Measurements from ENCODE around the gene DGKH. TPM values are rescaled to one million over a fixed set of nuclear protein-coding genes. Genes with fewer than 3 reads are reported as not detected.
A peak's percentile ranks its signal among the peaks of the same experiment; 100 is the strongest.

DGKH gene
- total and polyA plus RNA-seq, 2 donors (not counting 1 experiment from before 2014, with no cell fraction given): 6.1 to 7.9 TPM

GRCh38 chr13:42063105-42063504 is 14.7 kb downstream of the DGKH start:
- DNase-seq (ENCODE audit: low read depth in 2 of 2): no peak
- no peak for TF ChIP-seq CTCF (conservative IDR thresholded peaks at IDR 0.05 in 1 of 2, IDR thresholded peaks at IDR 0.05 in 1 of 2; ENCODE audit: low read depth in 1 of 2, low read length in 2 of 2)
- no peak for TF ChIP-seq EZH2 (IDR thresholded peaks at IDR 0.05; ENCODE audit: low read length, missing control alignments)
- Histone ChIP-seq H3K9ac (ENCODE audit: insufficient read depth, low read length) (no peak overlapping the region), H3K4me3 (replicated peaks in 1 of 4; ENCODE audit: control extremely low read depth in 1 of 4, insufficient read depth in 1 of 4, low read depth in 3 of 4, low read length in 4 of 4) (no peak overlapping the region), H3K36me3 (ENCODE audit: control insufficient read depth, insufficient read depth, low read length) (no peaks in the 10 kb centered on the region), H3K4me1 (ENCODE audit: control insufficient read depth, extremely low read depth, insufficient read depth, low read length) (peaks cover 6% of the 10 kb centered on the region), H2AFZ (ENCODE audit: low read length) (no peak overlapping the region), H3K27me3 (ENCODE audit: control insufficient read depth, insufficient read depth, low read length) (no peaks in the 10 kb centered on the region), H4K20me1 (ENCODE audit: control insufficient read depth, extremely low read depth, insufficient read depth, low read length) (no peaks in the 10 kb centered on the region), H3K4me2 (ENCODE audit: extremely low read depth, insufficient read depth, low read length) (no peak overlapping the region), H3K9me3 (ENCODE audit: control insufficient read depth, insufficient read depth, low read depth, low read length) (no peaks in the 10 kb centered on the region), H3K79me2 (ENCODE audit: control insufficient read depth, insufficient read depth, low read length) (peaks cover 7% of the 10 kb centered on the region), H3K27ac (ENCODE audit: insufficient read depth, low read length) (no peak overlapping the region)

GRCh38 chr13:42064259-42064658 is 15.8 kb downstream of the DGKH start:
- peaks cover 4% of the 10 kb centered on the region for H3K79me2 ChIP-seq (ENCODE audit: control insufficient read depth, insufficient read depth, low read length)
- H2AFZ ChIP-seq (ENCODE audit: low read length): no peak overlapping the region
- no peaks in the 10 kb centered on the region for H3K27me3 ChIP-seq (ENCODE audit: control insufficient read depth, insufficient read depth, low read length)
- H3K27ac ChIP-seq (ENCODE audit: insufficient read depth, low read length): no peak overlapping the region
- H3K9ac ChIP-seq (ENCODE audit: insufficient read depth, low read length): no peak overlapping the region
- H3K4me3 ChIP-seq (replicated peaks in 1 of 4; ENCODE audit: control extremely low read depth in 1 of 4, insufficient read depth in 1 of 4, low read depth in 3 of 4, low read length in 4 of 4): no peak overlapping the region
- no peaks in the 10 kb centered on the region for H3K9me3 ChIP-seq (ENCODE audit: control insufficient read depth, insufficient read depth, low read depth, low read length)
- no peak overlapping the region for H3K4me2 ChIP-seq (ENCODE audit: extremely low read depth, insufficient read depth, low read length)
- DNase-seq (ENCODE audit: low read depth in 2 of 2): peak; percentile 69 to 97
- TF ChIP-seq CTCF (conservative IDR thresholded peaks at IDR 0.05 in 1 of 2, IDR thresholded peaks at IDR 0.05 in 1 of 2; ENCODE audit: low read depth in 1 of 2, low read length in 2 of 2) (no peak), EZH2 (IDR thresholded peaks at IDR 0.05; ENCODE audit: low read length, missing control alignments) (no peak)
- H3K36me3 ChIP-seq (ENCODE audit: control insufficient read depth, insufficient read depth, low read length): no peaks in the 10 kb centered on the region
- H4K20me1 ChIP-seq (ENCODE audit: control insufficient read depth, extremely low read depth, insufficient read depth, low read length): no peaks in the 10 kb centered on the region
- H3K4me1 ChIP-seq (ENCODE audit: control insufficient read depth, extremely low read depth, insufficient read depth, low read length): peaks cover 6% of the 10 kb centered on the region

- DNase-seq (ENCODE audit: low read depth in 2 of 2): peak in 1 of 2 donors; percentile 12
- Histone ChIP-seq H3K9ac (ENCODE audit: insufficient read depth, low read length) (no peak overlapping the region), H4K20me1 (ENCODE audit: control insufficient read depth, extremely low read depth, insufficient read depth, low read length) (no peaks in the 10 kb centered on the region), H3K27ac (ENCODE audit: insufficient read depth, low read length) (no peak overlapping the region), H3K4me3 (replicated peaks in 1 of 4; ENCODE audit: control extremely low read depth in 1 of 4, insufficient read depth in 1 of 4, low read depth in 3 of 4, low read length in 4 of 4) (no peak overlapping the region), H3K27me3 (ENCODE audit: control insufficient read depth, insufficient read depth, low read length) (no peaks in the 10 kb centered on the region), H3K4me2 (ENCODE audit: extremely low read depth, insufficient read depth, low read length) (no peak overlapping the region), H3K9me3 (ENCODE audit: control insufficient read depth, insufficient read depth, low read depth, low read length) (no peaks in the 10 kb centered on the region), H3K36me3 (ENCODE audit: control insufficient read depth, insufficient read depth, low read length) (no peaks in the 10 kb centered on the region), H3K79me2 (ENCODE audit: control insufficient read depth, insufficient read depth, low read length) (peaks cover 4% of the 10 kb centered on the region), H2AFZ (ENCODE audit: low read length) (no peak overlapping the region), H3K4me1 (ENCODE audit: control insufficient read depth, extremely low read depth, insufficient read depth, low read length) (peaks cover 6% of the 10 kb centered on the region)
- no peak for TF ChIP-seq EZH2 (IDR thresholded peaks at IDR 0.05; ENCODE audit: low read length, missing control alignments)
- TF ChIP-seq CTCF (conservative IDR thresholded peaks at IDR 0.05 in 1 of 2, IDR thresholded peaks at IDR 0.05 in 1 of 2; ENCODE audit: low read depth in 1 of 2, low read length in 2 of 2): no peak
Measured at GRCh38 chr13:42064966-42065365, 16.5 kb downstream of the DGKH start.

Data from fibroblast of lung (primary cell).